8988T (cell line): Measurements from ENCODE around the gene TET3.

Experiments used
- DNase-seq: peaks from one replicate; pipeline ENCODE4 v3.0.0; 2011

TET3 gene

GRCh38 chr2:73987948-73988700 lies 3.4 kb downstream of the TET3 start:
- DNase-seq = no peak

GRCh38 chr2:73989972-73990371 lies 5.3 kb downstream of the TET3 start:
- DNase-seq = no peak

- DNase-seq = no peak
Measured at GRCh38 chr2:73990531-73990930, 5.8 kb downstream of the TET3 start.

- DNase-seq = no peak
Measured at GRCh38 chr2:73992036-73992435, 7.3 kb downstream of the TET3 start.

- peak; percentile 72 for DNase-seq
Measured at GRCh38 chr2:73993376-73993775, 8.7 kb downstream of the TET3 start.

GRCh38 chr2:73993778-73994177 lies 9.1 kb downstream of the TET3 start:
- no peak for DNase-seq

- no peak for DNase-seq
Measured at GRCh38 chr2:73994178-73994831, 9.6 kb downstream of the TET3 start.

- DNase-seq = no peak
Measured at GRCh38 chr2:73995810-73996209, 11.1 kb downstream of the TET3 start.

GRCh38 chr2:73997813-73998212 lies 13.1 kb downstream of the TET3 start:
- no peak for DNase-seq

GRCh38 chr2:73998451-73998850 lies 13.7 kb downstream of the TET3 start:
- DNase-seq = no peak

- DNase-seq = no peak
Measured at GRCh38 chr2:73998933-73999332, 14.2 kb downstream of the TET3 start.

GRCh38 chr2:73999881-74000597 lies 15.3 kb downstream of the TET3 start:
- no peak for DNase-seq

GRCh38 chr2:74000666-74001065 lies 16.0 kb downstream of the TET3 start:
- no peak for DNase-seq

GRCh38 chr2:74001121-74001520 lies 16.4 kb downstream of the TET3 start:
- DNase-seq = no peak

- DNase-seq = no peak
Measured at GRCh38 chr2:74001781-74002504, 17.2 kb downstream of the TET3 start.

GRCh38 chr2:74002505-74003421 lies 18.1 kb downstream of the TET3 start:
- peak; percentile 83 for DNase-seq

- no peak for DNase-seq
Measured at GRCh38 chr2:74003494-74004211, 18.9 kb downstream of the TET3 start.

GRCh38 chr2:74004212-74005182 lies 19.8 kb downstream of the TET3 start:
- DNase-seq = no peak

- no peak for DNase-seq
Measured at GRCh38 chr2:74005786-74006185, 21.1 kb downstream of the TET3 start.

GRCh38 chr2:74006459-74006858 lies 21.7 kb downstream of the TET3 start:
- no peak for DNase-seq
